Endothelial cell of umbilical vein (primary cell): ENCODE measurements around the gene ZSCAN12. TPM values are rescaled to one million over a fixed set of nuclear protein-coding genes. Genes with fewer than 3 reads are reported as not detected.
"Not testable (repeated sequence)": the region's sequence is repeated elsewhere in the genome, so short reads cannot be mapped to it uniquely, and the experiment has no call there.

Experiments used
- BruUV-seq: library from RNA; stranded (reverse); fragments of 400-500 nt; replicated peaks from 2 replicates; lab custom pipeline; 2021; lab: Mats Ljungman, UMichigan
- CTCF ChIA-PET: fragments of 300-600, 350-600 bp; sonication (Branson Sonifier 250); formaldehyde crosslinking; loops from one replicate; lab custom pipeline; 2021; ENCODE audit warnings: antibody characterized with exemption, inconsistent platforms; lab: Charles Lee
- POLR2A ChIA-PET: fragments of 300-600, 350-600 bp; sonication (Branson Sonifier 250); formaldehyde crosslinking; loops from one replicate; lab custom pipeline; 2021; ENCODE audit warnings: antibody characterized with exemption, inconsistent platforms; lab: Charles Lee
- DNase-seq: peaks from one replicate; pipeline ENCODE4 v3.0.0-alpha.2; 2011; ENCODE audit warnings: low read depth, low spot score
- FAIRE-seq: peaks from 2 replicates; lab custom pipeline; 2011; peaks lifted over from hg19 to GRCh38; lab: Jason Lieb, UNC
- H2AFZ ChIP-seq: 2 replicates; pipeline ENCODE4 v1.6.0; 2012; ENCODE audit warnings: low read depth, low read length, control low read depth, inconsistent platforms
- H3K27ac ChIP-seq: 2 replicates; pipeline ENCODE4 v1.5.1; 2011; ENCODE audit warnings: low read depth, mild to moderate bottlenecking, control low read depth, low read length, moderate library complexity; ENCODE audit not compliant: insufficient read depth
- H3K27me3 ChIP-seq, 2 experiments: 2 replicates each; pipeline versions ENCODE4 v1.6.0 to v1.6.1; 2011; ENCODE audit warnings: low read length in 2 of 2, mixed read lengths in 1 of 2; ENCODE audit not compliant: control insufficient read depth in 2 of 2, insufficient read depth in 2 of 2
- H3K36me3 ChIP-seq, 2 experiments: 2 replicates in 1 of 2; 3 replicates in 1 of 2; pipeline ENCODE4 v1.5.1; 2011; ENCODE audit warnings: low read length in 2 of 2, mild to moderate bottlenecking in 1 of 2, moderate library complexity in 1 of 2; ENCODE audit not compliant: control insufficient read depth in 2 of 2, insufficient read depth in 2 of 2; ENCODE audit errors: extremely low read depth in 1 of 2
- H3K4me1 ChIP-seq: 3 replicates; pipeline ENCODE4 v1.5.1; 2011; ENCODE audit warnings: mild to moderate bottlenecking, low read length; ENCODE audit not compliant: control insufficient read depth, insufficient read depth; ENCODE audit errors: extremely low read depth
- H3K4me2 ChIP-seq: 2 replicates; pipeline ENCODE4 v1.6.1; 2011; ENCODE audit warnings: low read length, control low read depth, mixed read lengths; ENCODE audit not compliant: insufficient read depth
- H3K4me3 ChIP-seq, 3 experiments: fragments of 200-600 bp in 1 of 3; sonication (generic), shearing (Covaris generic) in 1 of 3; replicated peaks in 1 of 3; 2 replicates each; pipeline ENCODE4 v1.5.1; 2011 to 2016; ENCODE audit warnings: control low read depth in 3 of 3, low read length in 3 of 3, mild to moderate bottlenecking in 2 of 3, inconsistent platforms in 1 of 3, low read depth in 1 of 3, moderate library complexity in 1 of 3; ENCODE audit not compliant: insufficient read depth in 1 of 3
- H3K79me2 ChIP-seq: 2 replicates; pipeline ENCODE4 v1.6.0; 2012; ENCODE audit warnings: low read length, inconsistent platforms; ENCODE audit not compliant: control insufficient read depth, insufficient read depth
- H3K9ac ChIP-seq: replicated peaks from 2 replicates; pipeline ENCODE3; 2011; ENCODE audit warnings: low read length, control low read depth; ENCODE audit not compliant: insufficient read depth; ENCODE audit errors: extremely low read depth
- H3K9me1 ChIP-seq: replicated peaks from 3 replicates; pipeline ENCODE4 v1.6.0; 2011; ENCODE audit warnings: mild to moderate bottlenecking, low read length; ENCODE audit not compliant: control insufficient read depth, insufficient read depth; ENCODE audit errors: extremely low read depth
- H3K9me3 ChIP-seq: replicated peaks from 2 replicates; pipeline ENCODE4 v1.5.1; 2012; ENCODE audit warnings: low read length, inconsistent platforms; ENCODE audit not compliant: control insufficient read depth, insufficient read depth
- H4K20me1 ChIP-seq: replicated peaks from 2 replicates; pipeline ENCODE3; 2011; ENCODE audit warnings: mild to moderate bottlenecking, low read length; ENCODE audit not compliant: control insufficient read depth, insufficient read depth; ENCODE audit errors: extremely low read depth
- EZH2 ChIP-seq: IDR thresholded peaks from 2 replicates; pipeline ENCODE4 v1.6.1; 2012; ENCODE audit warnings: borderline replicate concordance, low read depth, mild to moderate bottlenecking, moderate library complexity, low read length, inconsistent platforms; ENCODE audit not compliant: severe bottlenecking
- POLR2A ChIP-seq: IDR thresholded peaks from 2 replicates; pipeline ENCODE4 v1.6.1; 2012; ENCODE audit warnings: low read depth, mild to moderate bottlenecking, control low read depth, low read length
- dilution Hi-C: fragments of 300-500 bp; cut with MboI; formaldehyde crosslinking; loops from one replicate; pipeline ENCODE4 v1.15.0; 2019; ENCODE audit warnings: low sequenced_read_pairs; ENCODE audit not compliant: extremely low pct_ligation_motif_present
- intact Hi-C: fragments of 100-400 bp; cut with micrococcal nuclease; formaldehyde crosslinking; loops from one replicate; pipeline ENCODE4 v1.10.0; 2022
- polyA plus RNA-seq, 4 experiments: library from polyadenylated mRNA; depleted of rRNA in 3 of 4; stranded (reverse) in 3 of 4; unstranded in 1 of 4; fragments of >200 nt; gene quantifications; 2 replicates each; pipeline versions ENCODE4 v1.2.1 to v1.2.3, GENCODE V29; 2011 to 2012; ENCODE audit warnings: missing spikeins in 1 of 4
- total RNA-seq: library from RNA; stranded (reverse); gene quantifications from 2 replicates; pipeline ENCODE4 v1.2.3, GENCODE V29; 2021

ZSCAN12 gene
- total and polyA plus RNA-seq, 2 donors (not counting 3 experiments of a cell fraction or from before 2014, with no cell fraction given): 1.3 to 4.4 TPM

DNA sequence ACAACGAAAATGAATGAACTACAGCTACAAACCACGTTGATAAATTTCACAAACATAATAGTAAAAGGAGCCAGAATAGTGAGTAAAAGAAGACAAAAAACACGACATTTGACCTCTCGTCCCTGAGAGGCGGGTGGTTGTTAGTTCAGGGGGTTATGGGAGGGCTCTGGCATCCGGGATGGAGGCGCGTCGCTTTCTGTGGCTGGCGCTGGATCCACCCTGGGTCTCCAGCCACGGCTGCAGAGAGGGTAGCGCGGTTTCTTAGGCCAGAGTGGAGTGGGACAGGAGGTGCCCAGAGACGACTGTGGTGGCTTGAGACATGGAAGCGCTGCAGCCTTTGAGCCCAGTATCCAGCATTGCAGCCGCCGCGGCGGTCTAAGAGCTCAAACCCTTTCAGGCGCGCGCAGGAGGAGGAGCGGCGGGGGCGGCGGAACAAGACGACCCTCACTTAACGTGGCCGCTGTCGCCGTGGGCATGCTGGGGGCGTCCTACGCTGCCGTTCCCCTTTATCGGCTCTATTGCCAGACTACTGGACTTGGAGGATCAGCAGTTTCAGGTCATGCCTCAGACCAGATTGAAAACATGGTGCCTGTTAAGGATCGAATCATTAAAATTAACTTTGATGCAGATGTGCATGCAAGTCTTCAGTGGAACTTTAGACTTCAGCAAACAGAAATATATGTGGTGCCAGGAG is 47.4 kb upstream of the ZSCAN12 start:
- POLR2A ChIA-PET: no interaction called here

DNA sequence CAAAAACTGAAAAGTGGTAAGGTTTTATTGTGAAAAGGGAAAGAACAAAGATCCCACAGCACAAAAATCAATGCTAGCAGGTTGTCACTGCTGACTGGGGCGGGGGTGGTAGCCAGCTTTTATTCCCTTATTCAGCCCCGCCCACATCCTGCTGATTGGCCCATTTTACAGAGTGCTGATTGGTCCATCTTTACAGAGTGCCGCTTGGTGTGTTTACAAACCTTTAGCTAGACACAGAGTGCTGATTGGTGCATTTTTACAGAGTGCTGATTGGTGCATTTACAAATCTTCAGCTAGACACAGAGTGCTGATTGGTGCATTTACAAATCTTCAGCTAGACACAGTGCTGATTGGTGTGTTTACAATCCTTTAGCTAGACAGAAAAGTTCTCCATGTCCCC is 45.2 kb upstream of the ZSCAN12 start:
- H3K36me3 ChIP-seq, H3K9me3 ChIP-seq, FAIRE-seq, DNase-seq, H3K79me2 ChIP-seq, H4K20me1 ChIP-seq, dilution Hi-C loops, H3K4me2 ChIP-seq, H3K4me1 ChIP-seq, H2AFZ ChIP-seq, intact Hi-C loops, H3K9me1 ChIP-seq, BruUV-seq, H3K4me3 ChIP-seq, H3K9ac ChIP-seq, POLR2A ChIA-PET, H3K27ac ChIP-seq: not testable (repeated sequence)
- H3K27me3 ChIP-seq: peaks cover 5 to 12% of the 10 kb centered on the region in 2 experiments
- CTCF ChIA-PET: interaction anchor here (1.0 kb wide), 1 partner anchor 20 kb away, joined by 3 read pairs; no protein-coding TSS in a partner anchor

More for the DNA sequence above, 47.4 kb upstream of the ZSCAN12 start:
- no peak for FAIRE-seq
- Histone ChIP-seq H2AFZ (peak overlapping the region; percentile 32), H3K9ac (no peak overlapping the region), H4K20me1 (no peaks in the 10 kb centered on the region), H3K4me2 (peak overlapping the region; percentile 13), H3K9me1 (no peaks in the 10 kb centered on the region), H3K4me1 (no peaks in the 10 kb centered on the region), H3K36me3 (no peaks in the 10 kb centered on the region), H3K4me3 (peak overlapping the region in 1 of 3 experiments; percentile 42), H3K9me3 (no peaks in the 10 kb centered on the region), H3K79me2 (no peaks in the 10 kb centered on the region), H3K27ac (no peak overlapping the region), H3K27me3 (peaks cover 7 to 12% of the 10 kb centered on the region in 2 experiments)
- no TSS peak for BruUV-seq
- intact Hi-C loops: no loop called here
- dilution Hi-C loops: no loop called here
- DNase-seq: peak; percentile 8
- TF ChIP-seq POLR2A (no peak), EZH2 (peak; percentile 41)
- CTCF ChIA-PET: interaction anchor here (1.7 kb wide), 1 partner anchor 12 kb away, joined by 4 read pairs; no protein-coding TSS in a partner anchor
